ENCODE measurements around the gene BICRAL.

GRCh38 chr6:42813906-42814444 is 32.1 kb downstream of the BICRAL start:
- TF ChIP-seq POLR2A (IDR thresholded peaks at IDR 0.05; ENCODE audit: low read length) (no peak), GATA1 (IDR thresholded peaks at IDR 0.05; ENCODE audit: low read depth, low read length) (no peak)

All from erythroblast (primary cell).